ENCODE data around the gene DNAJC18. TPM values are rescaled to one million over a fixed set of nuclear protein-coding genes. Genes with fewer than 3 reads are reported as not detected.

The DNAJC18 gene
- total and polyA plus RNA-seq, 2 of the 8 experiments (the other 6 are each of a cell fraction or from before 2014, with no cell fraction given), result 7.8 to 29.2 TPM

DNA sequence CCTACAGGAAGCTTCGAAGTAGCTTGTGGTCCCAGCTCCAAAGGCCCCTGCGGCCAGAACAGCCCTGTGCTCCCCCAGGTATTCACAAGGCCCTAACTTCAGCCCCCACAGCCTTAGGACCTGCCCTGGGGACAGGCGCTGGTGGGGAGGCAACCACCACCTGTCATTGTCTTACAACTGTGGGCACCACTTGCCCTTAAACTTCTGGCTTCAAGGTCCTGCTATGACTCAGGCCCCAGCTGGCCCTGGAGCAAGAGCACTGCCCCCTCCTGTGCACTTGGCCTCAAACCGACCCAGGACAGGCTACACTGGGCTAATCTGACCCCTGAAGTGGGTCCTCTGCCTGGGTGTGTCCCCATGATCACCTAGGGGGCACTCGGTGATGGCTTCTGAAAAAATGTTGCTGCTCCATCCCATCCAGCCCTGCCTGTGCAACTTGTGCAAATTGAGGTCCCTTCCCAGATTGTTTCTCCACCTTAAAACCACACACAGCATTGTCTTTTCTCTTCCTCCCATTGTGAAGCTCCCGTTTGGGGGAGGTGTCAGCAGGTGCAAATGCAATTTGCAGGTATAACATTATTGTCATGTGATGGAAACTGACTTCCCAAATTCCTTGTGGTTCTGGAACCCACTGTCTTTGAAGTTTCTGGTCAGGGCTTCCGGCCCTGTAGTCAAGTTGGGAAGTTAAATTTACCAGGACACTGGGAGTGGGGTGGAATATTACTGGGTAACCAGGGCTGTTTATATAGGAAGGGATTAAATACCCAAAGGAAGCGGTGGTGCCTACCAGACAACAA, 43.3 kb downstream of the DNAJC18 start (continued):
- TF ChIP-seq KDM4A (IDR thresholded peaks at IDR 0.05; ENCODE audit: low read depth, low read length, severe bottlenecking), result no peak
